Measurements from ENCODE around the gene CNBP. TPM values are rescaled to one million over a fixed set of nuclear protein-coding genes. Genes with fewer than 3 reads are reported as not detected.

The CNBP gene
- total and polyA plus RNA-seq, 10 of the 15 experiments (the other 5 are each of a cell fraction or from before 2014, with no cell fraction given) = 300 to 719 (median 439) TPM

DNA sequence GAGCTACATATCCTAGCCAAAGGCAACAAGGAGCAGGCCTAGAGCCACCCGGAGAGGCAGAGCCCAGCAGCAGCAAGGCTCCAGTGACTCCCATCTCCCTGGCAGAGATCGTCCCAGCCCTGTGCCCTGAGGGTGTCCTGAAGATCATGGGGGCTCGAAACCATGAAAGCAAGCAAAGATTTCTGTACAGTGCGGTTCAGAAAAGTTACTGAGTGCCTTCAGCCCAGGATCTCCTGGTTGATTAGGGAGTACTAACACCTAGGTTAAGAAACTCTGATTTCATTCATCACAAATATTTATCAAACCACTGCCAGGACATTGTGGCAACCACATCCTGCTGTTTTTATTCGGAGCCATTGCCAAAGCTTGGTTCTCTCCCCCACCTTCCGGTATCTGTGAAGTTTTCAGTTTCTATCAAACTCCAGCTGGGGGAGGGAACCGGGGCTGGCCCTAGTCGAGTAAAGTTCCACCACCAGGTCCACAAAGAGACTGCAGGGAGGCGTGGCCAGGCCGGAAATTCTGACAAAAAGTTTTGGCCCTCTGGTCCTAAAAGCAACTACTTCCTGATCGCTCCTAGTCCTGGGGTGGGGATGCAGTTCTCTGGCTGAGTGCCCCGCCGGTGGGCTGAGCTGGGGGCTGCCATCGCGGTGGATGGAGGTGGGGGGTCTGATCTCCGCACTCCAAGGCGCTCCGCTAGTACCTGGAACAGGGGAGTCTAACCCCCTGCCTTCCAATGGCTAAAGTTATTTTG lies 63.3 kb downstream of the CNBP start:
- DNase-seq (ENCODE audit: low read depth, low spot score) (peak; percentile 89), FAIRE-seq (peak; percentile 98), ATAC-seq (peak; percentile 82)
- peak overlapping the region; percentile 97 for H3K4me2 ChIP-seq (ENCODE audit: control insufficient read depth, insufficient read depth)
- no peaks in the 10 kb centered on the region for H4K20me1 ChIP-seq (ENCODE audit: control insufficient read depth, insufficient read depth)
- H3K27ac ChIP-seq (ENCODE audit: control insufficient read depth, insufficient read depth) = peak overlapping the region; percentile 97
- RAD21 ChIA-PET (ENCODE audit: unreplicated experiment) = interaction anchor here (1.3 to 3.8 kb wide), 4 partner anchors 67 to 157 kb away, joined by 3 to 20 read pairs (median 10); no protein-coding TSS in a partner anchor
- H2AFZ ChIP-seq (ENCODE audit: control insufficient read depth, low read depth, low read length) = peak overlapping the region; percentile 55
- WGBS (ENCODE audit: insufficient coverage, insufficient replicate concordance, low lambda C conversion rate, missing lambda C conversion rate) = 1% methylated on average over 18 of the region's 18 CpGs
- BruUV-seq (replicated peaks) = TSS peak; percentile 51
- H3K36me3 ChIP-seq (ENCODE audit: control insufficient read depth in 2 of 2, insufficient read depth in 2 of 2, low read length in 1 of 2) = no peaks in the 10 kb centered on the region
- H3K27me3 ChIP-seq (replicated peaks in 1 of 2; ENCODE audit: control insufficient read depth in 2 of 2, insufficient read depth in 2 of 2, low read length in 1 of 2) = no peaks in the 10 kb centered on the region
- peak overlapping the region; percentile 94 for H3K9ac ChIP-seq (ENCODE audit: control insufficient read depth, insufficient read depth, low read length)
- no peaks in the 10 kb centered on the region for H3K9me3 ChIP-seq (replicated peaks; ENCODE audit: control insufficient read depth, insufficient read depth, low read length)
- in situ Hi-C loops (cut with MboI) = no loop called here
- SMC1A ChIA-PET (ENCODE audit: uncharacterized antibody, unreplicated experiment) = interaction anchor here (0.7 to 3.7 kb wide), 10 partner anchors 20 to 312 kb away, joined by 3 to 25 read pairs (median 4); no protein-coding TSS in a partner anchor
- H3K4me3 ChIP-seq = peak overlapping the region; percentile 65
- H3K4me1 ChIP-seq (ENCODE audit: control insufficient read depth, insufficient read depth, low read length) = peaks cover 27% of the 10 kb centered on the region
- intact Hi-C loops (cut with micrococcal nuclease; ENCODE audit: unreplicated experiment) = loop anchor here (2.0 to 5.0 kb wide), 2 partner anchors 62 to 68 kb away; partner anchors contain the start of gene CNBP
- H3K79me2 ChIP-seq (ENCODE audit: control insufficient read depth, insufficient read depth, low read length) = peaks cover 24% of the 10 kb centered on the region
- POLR2A ChIA-PET = interaction anchor here (0.5 to 3.5 kb wide), 9 partner anchors 42 to 320 kb away, joined by 3 to 20 read pairs (median 5); partner anchors contain the start of genes CNBP, COPG1, HMCES and IFT122
- CTCF ChIA-PET = interaction anchor here (1.0 to 4.3 kb wide), 8 partner anchors 66 to 325 kb away, joined by 3 to 41 read pairs (median 4); partner anchors contain the start of gene COPG1
- TF ChIP-seq SMC3 (IDR thresholded peaks at IDR 0.05; ENCODE audit: borderline replicate concordance, low read length) = no peak
- TF ChIP-seq SP1 (IDR thresholded peaks at IDR 0.05; ENCODE audit: low read depth, low read length) = peak; percentile 62
- TF ChIP-seq, protein P1, sequence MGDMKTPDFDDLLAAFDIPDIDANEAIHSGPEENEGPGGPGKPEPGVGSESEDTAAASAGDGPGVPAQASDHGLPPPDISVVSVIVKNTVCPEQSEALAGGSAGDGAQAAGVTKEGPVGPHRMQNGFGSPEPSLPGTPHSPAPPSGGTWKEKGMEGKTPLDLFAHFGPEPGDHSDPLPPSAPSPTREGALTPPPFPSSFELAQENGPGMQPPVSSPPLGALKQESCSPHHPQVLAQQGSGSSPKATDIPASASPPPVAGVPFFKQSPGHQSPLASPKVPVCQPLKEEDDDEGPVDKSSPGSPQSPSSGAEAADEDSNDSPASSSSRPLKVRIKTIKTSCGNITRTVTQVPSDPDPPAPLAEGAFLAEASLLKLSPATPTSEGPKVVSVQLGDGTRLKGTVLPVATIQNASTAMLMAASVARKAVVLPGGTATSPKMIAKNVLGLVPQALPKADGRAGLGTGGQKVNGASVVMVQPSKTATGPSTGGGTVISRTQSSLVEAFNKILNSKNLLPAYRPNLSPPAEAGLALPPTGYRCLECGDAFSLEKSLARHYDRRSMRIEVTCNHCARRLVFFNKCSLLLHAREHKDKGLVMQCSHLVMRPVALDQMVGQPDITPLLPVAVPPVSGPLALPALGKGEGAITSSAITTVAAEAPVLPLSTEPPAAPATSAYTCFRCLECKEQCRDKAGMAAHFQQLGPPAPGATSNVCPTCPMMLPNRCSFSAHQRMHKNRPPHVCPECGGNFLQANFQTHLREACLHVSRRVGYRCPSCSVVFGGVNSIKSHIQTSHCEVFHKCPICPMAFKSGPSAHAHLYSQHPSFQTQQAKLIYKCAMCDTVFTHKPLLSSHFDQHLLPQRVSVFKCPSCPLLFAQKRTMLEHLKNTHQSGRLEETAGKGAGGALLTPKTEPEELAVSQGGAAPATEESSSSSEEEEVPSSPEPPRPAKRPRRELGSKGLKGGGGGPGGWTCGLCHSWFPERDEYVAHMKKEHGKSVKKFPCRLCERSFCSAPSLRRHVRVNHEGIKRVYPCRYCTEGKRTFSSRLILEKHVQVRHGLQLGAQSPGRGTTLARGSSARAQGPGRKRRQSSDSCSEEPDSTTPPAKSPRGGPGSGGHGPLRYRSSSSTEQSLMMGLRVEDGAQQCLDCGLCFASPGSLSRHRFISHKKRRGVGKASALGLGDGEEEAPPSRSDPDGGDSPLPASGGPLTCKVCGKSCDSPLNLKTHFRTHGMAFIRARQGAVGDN (IDR thresholded peaks at IDR 0.05) = peak; percentile 50; the same call in 1 of the 2 replicates
- TF ChIP-seq TCF12 (IDR thresholded peaks at IDR 0.05; ENCODE audit: low read depth, low read length) = peak; percentile 71
- TF ChIP-seq SMARCA5 (IDR thresholded peaks at IDR 0.05) = peak; percentile 58; the same call in 1 of the 2 replicates
- 0 out of 4 replicates have a peak, but pooled peaks of 1 of the 2 experiments have one; percentile 45 for TF ChIP-seq SRF (IDR thresholded peaks at IDR 0.05; ENCODE audit: low read depth in 2 of 2, low read length in 2 of 2)
- TF ChIP-seq ZZZ3 (IDR thresholded peaks at IDR 0.05; ENCODE audit: control insufficient read depth, insufficient read length, low read depth) = no peak
- TF ChIP-seq ZNF207 (IDR thresholded peaks at IDR 0.05; ENCODE audit: borderline replicate concordance) = no peak
- TF ChIP-seq EP300 (IDR thresholded peaks at IDR 0.05; ENCODE audit: borderline replicate concordance in 1 of 2, control insufficient read depth in 1 of 2, low read depth in 2 of 2, low read length in 2 of 2) = no peak
- peak; percentile 29; the same call in 1 of the 2 replicates for TF ChIP-seq BACH1 (IDR thresholded peaks at IDR 0.05; ENCODE audit: borderline replicate concordance)
- TF ChIP-seq CBX3 (IDR thresholded peaks at IDR 0.05; ENCODE audit: borderline replicate concordance, low read depth) = no peak
- TF ChIP-seq NFIC (IDR thresholded peaks at IDR 0.05; ENCODE audit: low read depth, low read length) = peak; percentile 78; the same call in 1 of the 2 replicates
- TF ChIP-seq YY1 (IDR thresholded peaks at IDR 0.05; ENCODE audit: low read depth, low read length) = peak; percentile 70
- no peak; a peak in 1 of 4 replicates for TF ChIP-seq BHLHE40 (IDR thresholded peaks at IDR 0.05; ENCODE audit: borderline replicate concordance in 1 of 2, low read depth in 2 of 2, low read length in 1 of 2)
- no peak for TF ChIP-seq KDM1A (IDR thresholded peaks at IDR 0.05; ENCODE audit: borderline replicate concordance)

Measured in GM12878 (cell line).